GM21447 (cell line): ENCODE measurements around the gene DDX6.
"Not testable (repeated sequence)": the region's sequence is repeated elsewhere in the genome, so short reads cannot be mapped to it uniquely, and the experiment has no call there.

Experiments
- ATAC-seq: cut with Tn5 transposase; IDR thresholded peaks from one replicate; pipeline ENCODE4 v1.9.1; 2021; ENCODE audit not compliant: unreplicated experiment

The DDX6 gene

DNA sequence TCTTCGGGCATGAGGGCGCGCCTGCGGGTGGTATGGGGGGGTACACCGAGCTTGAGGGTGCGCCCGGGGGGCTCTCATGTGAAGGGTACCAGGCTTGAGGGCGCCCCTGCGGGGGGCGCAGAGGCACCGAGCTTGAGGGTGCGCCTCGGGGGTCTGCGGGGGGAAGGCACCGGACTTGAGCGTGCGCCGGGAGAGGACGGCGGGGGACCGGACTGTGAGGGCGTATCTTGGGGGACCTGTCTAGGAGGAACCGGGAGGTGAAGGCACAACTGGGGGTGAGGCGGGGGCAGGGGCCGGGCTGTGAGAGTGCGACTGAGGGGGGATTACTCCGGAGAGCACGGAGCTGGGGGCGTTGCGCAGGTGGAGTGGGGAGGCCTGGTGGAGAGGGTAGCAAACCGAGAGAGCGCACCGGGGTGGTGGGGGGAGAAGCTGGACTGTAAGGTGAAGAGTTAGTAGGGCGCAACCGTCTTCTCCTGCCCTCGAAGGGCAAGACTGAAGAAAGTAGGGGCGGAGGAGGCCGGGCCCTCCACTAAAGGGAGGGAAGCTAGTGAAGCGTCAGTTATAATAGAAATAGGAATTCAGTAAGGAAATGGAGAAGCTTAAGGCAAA lies 1.1 kb upstream of the DDX6 start:
- ATAC-seq = no peak

DNA sequence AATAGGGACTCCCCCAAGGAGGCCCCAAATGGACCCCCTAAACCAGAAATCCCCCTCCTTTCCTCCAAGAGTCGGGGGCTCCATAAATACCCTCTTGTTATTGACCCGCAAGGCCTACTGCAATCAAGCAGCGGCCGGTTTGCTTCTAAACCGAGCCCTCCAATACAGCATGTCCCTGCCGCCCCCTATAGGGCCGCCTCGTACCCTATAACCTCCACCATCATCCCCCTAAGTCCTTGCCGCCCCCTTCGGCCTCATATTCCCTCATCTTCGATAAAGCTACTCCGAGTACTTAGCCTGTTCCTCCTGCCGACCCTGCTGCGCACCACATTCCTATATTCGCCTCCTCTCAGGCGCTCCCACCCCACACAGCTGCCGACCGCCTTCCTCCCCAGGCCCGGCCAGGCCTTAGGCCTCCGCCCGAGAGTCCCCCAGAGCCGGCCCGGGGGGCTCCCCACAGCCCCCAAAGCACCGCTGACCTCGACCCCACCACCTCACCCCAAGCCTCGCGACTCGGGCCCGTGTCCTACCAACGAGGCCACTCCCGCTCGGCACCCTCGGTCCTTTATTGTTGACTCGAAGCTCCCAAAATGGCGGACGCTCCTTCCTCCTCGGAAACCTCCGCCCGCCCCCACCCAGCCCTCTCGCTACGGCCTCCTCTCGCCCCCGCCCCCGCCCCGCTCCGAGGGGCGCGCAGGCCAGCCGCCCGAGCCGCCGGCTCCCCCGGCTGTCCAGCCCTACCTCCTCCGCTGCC lies 430 bp downstream of the DDX6 start:
- no peak for ATAC-seq

DNA sequence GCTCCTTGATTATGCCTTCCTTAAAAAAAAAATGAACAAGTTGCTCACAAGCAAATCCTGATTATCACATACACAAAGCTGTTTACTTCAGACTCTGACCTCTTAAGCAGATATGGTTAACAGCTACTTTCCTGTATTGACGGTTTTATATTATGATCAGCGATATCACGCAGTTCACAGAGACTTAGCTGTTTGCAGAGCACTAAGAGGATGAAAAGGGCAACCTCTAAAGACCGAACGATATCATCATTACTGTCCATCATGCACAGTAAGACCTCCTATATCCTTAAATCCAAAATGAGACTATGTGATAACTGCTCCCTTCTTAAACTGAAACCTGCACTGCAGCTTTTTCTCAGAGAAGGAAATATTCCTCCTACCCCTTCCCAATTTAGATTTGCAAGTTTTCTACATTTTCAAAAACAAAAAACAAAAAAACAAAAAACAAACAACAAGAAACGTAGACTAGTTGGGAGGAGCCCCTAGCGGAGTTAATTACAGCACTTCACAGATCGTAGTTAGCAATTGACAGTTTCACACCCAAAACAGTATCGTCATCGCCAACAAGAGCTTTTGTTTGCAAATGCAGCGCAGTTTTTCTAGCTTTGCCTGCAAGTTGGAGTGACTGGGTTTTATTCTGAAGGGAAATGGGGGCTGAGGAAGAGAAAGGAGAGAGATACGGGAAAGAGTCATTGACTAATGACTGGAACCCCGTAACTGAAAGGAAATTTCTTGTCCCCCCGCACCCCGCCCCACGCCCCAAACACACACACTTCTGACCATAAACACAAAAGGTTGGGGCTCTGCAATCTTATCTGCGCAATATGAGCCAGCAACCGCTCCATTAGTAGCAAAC lies 1.2 kb downstream of the DDX6 start:
- ATAC-seq = no peak

DNA sequence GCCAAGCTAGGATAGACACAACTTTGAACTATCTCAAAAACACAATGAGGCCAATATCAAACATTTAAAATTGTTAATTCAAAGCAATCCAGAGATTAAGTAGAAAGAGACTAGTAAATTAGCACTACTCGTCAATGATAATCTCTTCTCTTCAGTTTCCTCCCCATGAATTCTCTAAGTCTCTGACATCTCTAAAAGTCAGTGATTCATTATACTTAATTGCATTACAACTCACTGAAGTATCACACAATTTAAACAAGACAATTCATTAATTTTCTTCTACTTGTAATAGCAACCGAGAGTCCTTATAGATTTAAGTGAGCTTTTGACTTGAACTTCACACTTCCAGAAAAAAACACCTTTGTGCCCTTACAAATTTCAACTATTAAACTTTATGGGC lies 4.3 kb downstream of the DDX6 start:
- no peak for ATAC-seq

DNA sequence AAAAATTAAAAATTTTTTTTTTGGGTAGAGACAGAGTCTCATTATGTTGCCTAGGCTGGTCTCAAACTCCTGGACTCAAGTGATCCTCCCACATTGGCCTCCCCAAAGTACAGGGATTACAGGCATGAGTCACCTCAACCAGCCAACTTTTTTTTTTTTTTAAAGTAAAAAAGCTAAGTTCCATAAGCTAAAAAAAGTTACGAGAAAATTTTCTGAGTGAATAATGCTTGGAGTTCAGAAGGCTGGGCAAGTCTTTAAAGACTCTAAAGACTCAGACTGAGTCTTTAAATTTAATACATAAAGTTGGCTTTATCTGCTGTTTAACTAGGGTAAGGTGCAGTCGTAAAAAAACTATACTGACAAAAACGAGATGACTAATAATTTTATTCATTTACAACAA lies 5.6 kb downstream of the DDX6 start:
- no peak for ATAC-seq

DNA sequence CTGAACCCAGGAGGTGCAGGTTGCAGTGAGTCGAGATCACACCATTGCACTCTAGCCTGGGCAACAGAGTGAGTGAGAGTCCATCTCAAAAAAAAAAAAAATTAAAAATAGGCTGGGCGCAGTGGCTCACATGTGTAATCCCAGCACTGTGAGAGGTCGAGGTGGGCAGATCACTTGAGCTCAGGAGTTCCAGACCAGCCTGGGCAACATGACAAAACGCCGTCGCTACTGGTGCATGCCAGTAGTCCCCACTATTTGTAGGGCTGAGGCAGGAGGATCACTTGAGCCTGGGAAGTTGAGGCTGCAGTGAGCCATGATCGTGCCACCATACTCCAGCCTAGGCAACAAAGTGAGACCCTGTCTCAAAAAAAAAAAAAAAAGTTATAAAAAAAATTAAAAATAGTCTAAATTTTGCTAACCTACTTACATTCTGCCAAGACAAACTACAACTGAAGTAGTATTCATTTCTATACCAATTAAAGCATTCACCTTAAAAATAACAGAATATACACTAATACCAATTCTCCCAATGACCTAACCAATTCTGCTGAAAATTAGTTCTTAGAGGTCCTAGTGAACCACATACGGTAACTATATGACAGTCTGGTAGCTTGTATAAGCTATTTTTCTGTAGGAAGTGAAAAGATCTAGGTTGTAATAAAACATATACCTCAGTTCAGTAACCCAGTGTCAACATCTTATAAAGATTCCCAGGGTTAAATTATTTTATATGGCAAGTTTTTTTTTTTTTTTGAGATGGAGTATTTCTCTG lies 7.1 kb downstream of the DDX6 start:
- no peak for ATAC-seq

DNA sequence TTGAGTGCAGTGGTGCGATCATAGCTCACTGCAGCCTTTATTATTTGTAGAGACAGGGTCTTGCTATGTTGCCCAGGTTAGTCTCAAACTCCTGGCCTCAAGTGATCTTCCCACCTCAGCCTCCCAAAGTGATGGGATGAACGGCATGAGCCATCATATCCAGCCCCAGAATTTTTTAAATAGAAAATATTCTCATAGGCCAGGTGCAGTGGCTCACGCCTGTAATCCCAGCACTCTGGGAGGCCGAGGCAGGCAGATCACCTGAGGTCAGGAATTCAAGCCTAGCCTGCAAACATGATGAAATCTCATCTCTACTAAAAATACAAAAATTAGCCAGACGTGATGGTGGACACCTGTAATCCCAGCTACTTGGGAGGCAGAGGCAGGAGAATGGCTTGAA lies 7.6 kb downstream of the DDX6 start:
- not testable (repeated sequence) for ATAC-seq

DNA sequence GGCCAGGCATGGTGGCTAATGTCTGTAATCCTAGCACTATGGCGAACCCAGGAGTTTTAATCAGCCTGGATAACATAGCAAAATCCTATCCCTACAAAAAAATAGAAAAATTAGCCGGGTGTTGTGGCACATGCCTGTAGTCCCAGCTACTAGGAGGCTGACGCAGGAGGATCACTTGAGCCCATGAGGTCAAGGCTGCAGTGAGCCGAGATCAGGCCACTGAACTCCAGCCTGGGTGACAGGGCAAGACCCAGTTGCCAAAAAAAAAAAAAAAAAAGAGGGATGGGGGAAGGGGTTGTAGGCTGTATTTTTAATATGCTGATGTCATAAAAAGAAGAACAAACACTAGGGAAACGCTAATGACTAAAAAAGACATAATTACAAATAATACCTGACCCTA lies 12.1 kb downstream of the DDX6 start:
- no peak for ATAC-seq

DNA sequence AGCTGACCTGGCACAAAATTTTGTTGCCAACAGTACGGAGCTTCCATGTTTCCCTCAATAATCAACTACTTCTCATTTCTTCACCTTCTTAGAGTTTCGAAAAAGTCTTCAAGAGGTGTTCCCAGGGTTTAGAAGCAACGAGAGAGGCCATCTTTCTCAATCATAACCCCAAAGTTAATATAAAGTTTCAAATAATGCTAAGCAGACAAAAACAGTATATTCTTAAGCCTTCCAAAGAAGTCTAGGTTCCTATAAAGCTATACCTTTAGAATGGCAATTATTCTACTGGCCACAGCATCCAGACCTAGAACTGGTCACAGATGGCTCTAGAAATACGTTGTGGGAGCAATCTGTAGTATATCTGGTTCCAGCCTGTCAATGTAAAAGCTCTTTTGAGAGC lies 16.9 kb downstream of the DDX6 start:
- ATAC-seq = no peak

DNA sequence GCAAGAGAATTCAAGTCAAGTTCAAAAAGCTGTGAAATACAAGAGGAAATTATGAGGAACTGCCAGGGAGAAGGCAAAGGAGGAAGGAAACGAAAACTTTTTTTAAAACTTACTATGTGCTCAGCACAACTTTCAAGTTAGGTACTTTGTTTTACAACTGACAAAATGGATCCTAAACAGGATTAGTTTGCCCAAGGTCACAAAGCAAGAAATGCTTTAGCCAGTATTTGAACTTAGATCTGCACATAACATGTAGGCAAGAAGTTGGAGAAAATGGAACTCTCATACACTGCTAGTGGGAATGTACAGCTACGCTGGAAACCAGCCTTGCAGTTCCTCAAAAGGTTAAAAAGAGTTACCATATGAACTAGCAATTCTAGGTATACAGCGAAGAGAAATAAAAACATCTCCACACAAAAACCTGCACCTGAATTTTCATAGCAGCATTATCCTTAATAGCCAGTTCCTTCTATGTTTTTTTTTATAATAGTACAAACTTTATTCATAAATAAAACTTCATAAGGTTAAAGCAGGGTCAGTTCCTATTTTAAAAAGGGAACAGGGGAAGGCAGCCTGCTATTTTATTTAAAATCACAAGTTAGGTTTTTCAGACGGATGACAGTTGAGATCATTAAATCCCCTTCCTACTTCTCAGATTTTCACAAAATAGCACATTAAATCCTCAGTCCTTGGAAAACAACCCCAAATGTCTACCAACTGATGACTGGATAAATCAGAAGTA lies 19.2 kb downstream of the DDX6 start:
- no peak for ATAC-seq

DNA sequence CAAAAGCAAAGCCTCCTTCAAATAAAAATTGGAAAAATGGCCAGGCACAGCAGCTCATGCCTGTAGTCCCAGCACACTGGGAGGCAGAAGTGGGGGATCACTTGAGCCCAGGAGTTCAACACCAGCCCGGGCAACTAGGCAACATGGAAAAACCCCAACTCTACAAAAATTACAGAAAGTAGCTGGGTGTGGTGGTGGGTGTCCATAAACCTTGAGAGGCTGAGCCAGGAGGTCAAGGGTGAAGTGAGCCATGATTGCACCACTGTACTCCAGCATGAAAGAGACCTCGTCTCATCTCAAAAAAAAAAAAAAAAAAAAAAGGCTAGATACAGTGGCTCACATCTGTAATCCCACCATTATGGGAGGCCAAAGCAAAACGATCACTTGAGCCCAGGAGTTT lies 22.3 kb downstream of the DDX6 start:
- ATAC-seq = no peak

DNA sequence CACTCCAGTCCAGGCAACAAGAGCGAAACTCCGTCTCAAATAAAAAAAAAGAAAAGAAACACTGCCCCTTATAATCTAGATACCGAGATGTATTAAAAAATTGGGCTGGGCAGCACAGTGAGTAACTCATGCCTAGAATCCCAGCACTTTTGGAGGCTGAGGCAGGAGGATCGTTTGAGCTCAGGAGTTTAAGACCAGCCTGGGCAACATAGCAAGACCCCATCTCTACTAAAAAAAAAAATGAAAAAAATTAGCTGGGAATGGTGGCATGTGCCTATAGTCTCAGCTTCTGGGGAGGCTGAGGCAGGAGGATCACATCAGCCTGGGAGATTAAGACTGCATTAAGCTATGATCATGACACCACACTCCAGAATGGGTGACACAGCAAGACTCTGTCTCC lies 24.9 kb downstream of the DDX6 start:
- ATAC-seq = no peak

DNA sequence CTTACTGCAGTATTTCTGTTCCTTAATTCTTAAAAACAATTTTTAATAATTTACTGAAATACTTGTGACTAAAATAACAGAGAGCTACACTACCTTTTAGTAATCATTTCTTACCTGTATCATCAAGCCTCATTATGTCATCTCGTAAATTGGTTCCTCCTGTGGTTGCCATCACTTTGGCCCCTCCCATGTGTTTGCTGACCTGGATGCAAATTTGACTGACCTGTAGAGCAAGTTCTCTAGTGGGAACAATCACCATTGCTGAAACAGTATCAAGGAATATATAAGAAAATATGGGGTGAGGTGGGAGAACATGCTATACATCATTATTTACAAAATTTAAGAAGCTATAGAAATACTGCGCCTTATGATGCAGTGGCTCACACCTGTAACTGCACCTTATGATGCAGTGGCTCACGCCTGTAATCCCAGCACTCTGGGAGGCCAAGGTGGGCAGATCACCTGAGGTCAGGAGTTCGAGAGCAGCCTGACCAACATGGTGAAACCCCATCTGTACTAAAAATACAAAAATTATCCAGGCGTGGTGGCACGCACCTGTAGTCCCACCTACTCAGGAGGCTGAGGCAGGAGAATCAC lies 25.8 kb downstream of the DDX6 start:
- ATAC-seq = not testable (repeated sequence)

DNA sequence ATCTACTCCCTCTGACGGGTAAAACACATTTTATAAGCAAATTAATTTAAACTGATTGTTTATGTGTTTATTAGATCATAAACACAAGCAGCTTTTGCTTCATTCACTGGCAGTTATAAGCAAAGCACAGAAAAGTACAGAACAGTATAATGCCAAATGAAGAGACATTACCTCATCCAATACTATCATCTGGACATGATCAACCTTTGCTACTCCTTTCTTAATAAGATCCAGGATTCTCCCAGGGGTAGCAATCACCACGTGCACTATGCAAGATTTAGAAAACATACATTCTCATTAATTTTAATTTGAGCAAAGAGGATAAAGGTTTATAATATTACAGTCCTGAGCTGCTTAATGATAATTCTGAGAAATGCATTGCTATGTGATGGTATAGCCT lies 27.9 kb downstream of the DDX6 start:
- no peak for ATAC-seq

DNA sequence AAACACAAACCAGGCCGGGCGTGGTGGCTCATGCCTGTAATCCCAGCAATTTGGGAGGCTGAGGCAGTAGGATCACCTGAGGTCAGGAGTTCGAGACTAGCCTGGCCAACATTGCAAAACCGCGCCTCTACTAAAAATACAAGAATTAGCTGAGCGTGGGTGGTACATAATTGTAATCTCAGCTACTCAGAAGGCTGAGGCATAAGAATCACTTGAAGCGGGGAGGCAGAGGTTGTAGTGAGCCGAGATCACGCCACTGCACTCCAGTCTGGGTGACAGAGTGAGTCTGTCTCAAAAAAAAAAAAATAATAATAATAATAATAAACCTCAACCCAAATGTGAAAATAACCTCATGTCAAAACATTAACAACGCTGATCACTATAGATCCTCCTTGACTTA lies 29.0 kb downstream of the DDX6 start:
- ATAC-seq = not testable (repeated sequence)

DNA sequence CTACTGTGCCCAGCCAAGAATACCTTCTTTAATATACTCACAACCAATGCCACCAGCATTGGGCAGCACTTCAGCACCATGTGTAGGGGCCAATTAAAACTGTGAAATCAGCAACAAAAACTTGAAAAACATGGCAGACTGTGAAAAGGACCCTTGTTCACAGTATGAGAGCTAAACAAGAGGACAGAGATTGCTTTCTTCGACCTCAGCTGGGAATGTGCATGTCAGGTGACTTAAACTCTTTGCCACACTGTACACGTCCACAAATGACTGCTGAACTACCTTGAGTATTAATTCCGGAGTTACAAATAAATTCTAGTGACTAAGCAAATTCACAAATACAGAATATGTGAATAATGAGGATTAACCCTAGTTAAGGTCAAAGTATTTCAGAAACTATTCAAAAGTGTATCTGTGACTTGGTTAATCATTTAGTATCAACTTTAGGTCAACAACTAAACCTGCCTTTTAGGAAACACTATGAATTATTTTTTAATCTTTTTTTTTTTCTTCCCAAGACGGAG lies 33.0 kb downstream of the DDX6 start:
- ATAC-seq = no peak

DNA sequence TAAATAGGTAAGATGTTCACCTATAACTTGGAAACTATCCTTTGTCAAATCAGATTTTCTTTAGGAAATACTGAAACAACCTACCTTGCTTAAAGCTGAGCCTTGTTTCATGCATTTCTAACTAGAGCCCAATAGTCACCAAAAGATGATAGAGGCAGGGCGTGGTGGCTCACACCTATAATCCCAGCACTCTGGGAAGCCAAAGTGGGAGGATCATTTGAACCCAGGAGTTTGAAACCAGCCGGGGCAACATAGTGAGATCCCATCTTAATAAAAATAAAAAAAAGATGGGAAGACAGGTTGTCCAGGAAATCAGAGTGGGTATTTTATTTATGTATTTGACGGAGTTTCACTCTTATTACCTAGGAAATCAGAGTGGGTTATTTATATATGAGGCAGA lies 38.3 kb downstream of the DDX6 start:
- ATAC-seq = no peak

DNA sequence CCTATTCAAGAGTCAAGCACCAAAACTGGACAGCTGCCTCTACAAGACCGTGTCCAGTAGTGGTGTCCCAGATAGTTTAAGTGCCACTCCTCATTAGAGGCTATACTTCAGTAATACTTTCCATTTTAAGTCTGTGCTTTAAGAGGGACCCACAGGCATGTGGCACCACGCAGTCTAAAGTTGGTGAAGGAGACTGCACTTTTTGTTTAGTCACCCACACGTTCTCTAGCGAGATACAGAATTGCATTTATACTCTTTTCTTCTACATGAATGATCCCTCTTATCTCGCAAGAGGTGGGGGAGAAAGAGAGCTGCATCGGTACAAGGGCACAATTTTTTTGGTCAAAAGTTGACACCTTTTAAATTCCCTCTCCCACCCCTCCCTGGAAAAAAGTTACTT lies 41.5 kb downstream of the DDX6 start:
- no peak for ATAC-seq

DNA sequence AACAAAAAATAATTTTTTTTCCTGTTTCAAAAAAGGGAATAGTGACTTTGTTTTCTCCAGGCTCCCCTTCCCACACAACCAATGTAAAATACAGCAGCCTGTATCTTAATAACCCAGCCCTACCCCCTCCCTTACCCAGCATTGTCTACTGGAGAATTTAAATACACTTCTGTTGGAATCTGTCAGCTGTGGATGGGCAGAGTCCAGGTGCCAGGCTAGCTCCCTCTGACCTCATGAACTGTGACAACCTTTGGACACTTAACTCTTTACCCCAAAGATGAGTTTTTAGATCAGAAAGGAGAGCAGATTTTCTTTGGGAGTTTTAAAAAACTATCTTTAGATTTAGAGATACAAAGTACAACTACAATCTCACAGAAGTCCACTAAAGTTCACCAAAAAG lies 42.9 kb downstream of the DDX6 start:
- no peak for ATAC-seq

DNA sequence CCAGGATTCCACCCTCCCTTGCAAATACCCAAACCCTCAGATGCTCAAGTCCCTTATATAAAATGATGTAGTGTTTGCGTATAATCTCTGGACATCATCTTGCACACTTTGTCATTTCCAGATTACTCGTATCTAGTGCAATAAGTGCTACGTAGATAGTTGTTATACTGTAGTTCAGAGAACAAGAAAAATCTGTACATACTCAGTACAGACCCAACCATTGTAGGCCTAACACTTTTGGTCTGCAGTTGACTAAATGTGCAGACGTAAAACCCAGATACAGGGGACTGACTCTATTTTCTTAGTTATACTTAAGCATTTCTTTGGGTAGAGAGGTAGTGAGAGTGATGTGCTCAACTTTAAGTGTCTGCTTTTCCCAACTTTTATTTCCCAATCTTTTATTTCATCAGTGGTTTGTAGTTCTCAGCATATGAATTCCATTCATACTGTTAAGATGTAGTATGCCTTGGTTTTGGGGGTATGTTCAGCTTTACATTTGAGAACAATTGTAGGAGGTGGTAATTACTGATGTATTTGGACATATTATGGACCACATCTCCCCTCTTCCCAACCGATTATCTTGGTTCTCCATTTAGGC lies 43.9 kb downstream of the DDX6 start:
- ATAC-seq = no peak
